Measurements from ENCODE around the gene FADD.

The FADD gene

DNA sequence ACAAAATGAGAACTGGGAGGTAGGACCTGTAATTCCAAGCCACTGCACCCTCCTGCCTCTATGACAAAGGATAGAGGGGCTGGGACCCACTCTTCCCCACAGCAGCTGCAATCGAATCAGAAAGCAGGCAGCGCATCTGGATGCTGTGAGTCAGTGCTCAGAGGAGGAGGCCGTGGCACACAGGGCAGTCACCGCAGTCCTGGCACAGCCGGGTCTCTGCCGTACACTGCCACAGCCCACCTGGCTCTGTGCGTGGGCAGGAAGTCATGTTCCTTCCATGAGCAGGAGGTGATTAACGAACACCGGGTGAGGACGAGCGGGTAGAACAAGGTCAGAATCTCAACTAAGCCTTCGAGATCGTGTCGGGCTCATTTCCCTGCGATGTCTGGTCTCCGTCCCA, 37.2 kb downstream of the FADD start:
- DNase-seq: no peak

DNA sequence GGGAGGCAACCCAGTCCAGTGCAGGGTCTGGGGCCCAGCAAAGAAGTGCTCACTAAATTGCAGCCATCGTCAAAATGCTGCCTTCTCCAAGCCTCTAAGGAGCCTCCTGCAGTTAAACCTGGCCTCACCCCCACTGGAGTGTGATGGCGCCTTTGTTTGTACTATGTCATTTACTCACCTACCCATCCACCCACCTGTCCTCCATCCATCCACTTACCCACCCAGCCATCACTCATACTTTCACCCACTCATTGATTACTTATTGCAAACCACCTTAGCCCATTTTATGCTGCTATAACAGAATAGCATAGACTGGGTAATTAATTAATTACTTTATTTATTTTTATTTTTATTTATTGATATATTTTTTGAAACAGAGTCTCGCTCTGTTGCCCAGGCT, 38.6 kb downstream of the FADD start:
- DNase-seq: no peak

- no peak for DNase-seq
Observed at GRCh38 chr11:70242885-70243284, 39.8 kb downstream of the FADD start.

GRCh38 chr11:70243912-70244652, 41.0 kb downstream of the FADD start:
- DNase-seq: no peak

- DNase-seq: no peak
Observed at GRCh38 chr11:70244698-70245097, 41.6 kb downstream of the FADD start.

DNA sequence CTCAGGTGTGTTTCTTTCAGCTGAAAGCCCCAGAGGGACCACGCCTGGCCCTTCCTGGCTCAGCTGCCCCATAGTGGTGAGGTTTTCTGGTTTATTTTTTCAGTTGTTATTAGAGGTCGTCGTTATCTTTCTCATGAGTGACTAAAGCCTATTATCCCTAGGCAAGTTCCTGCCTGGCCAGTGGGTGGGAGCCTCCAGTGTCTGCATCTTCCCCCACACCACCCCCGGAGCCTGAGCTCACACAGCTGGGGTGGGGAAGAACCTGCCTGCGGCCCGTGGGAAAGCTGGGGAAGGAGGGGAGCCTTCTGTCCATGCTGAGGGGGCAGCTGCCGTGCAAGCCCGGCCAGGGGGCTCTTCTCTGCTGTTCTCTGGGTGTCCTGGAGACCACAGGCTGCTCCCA, 43.1 kb downstream of the FADD start:
- no peak for DNase-seq

GRCh38 chr11:70247042-70247709, 44.1 kb downstream of the FADD start:
- no peak for DNase-seq

DNA sequence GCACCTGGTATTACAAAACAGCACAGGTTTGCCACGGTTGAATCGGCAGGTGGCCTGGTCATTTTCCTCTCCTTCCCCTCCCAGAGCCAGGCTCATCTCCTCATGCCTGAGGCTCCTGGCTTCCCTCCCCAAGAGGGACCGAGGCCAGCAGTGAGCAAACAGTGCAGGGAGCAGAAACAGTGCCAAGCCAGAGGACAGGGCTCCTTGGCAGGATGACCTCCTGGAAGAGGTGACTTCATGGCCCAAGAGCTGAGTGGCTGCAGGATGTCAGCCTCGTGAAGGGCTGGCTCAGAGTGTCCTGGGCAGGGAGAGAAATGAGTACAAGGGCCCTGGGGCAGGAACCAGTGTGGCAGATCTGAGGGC, 44.6 kb downstream of the FADD start:
- DNase-seq: no peak

GRCh38 chr11:70250876-70251658, 48.0 kb downstream of the FADD start:
- no peak for DNase-seq

GRCh38 chr11:70251659-70252321, 48.7 kb downstream of the FADD start:
- peak; percentile 18 for DNase-seq

DNA sequence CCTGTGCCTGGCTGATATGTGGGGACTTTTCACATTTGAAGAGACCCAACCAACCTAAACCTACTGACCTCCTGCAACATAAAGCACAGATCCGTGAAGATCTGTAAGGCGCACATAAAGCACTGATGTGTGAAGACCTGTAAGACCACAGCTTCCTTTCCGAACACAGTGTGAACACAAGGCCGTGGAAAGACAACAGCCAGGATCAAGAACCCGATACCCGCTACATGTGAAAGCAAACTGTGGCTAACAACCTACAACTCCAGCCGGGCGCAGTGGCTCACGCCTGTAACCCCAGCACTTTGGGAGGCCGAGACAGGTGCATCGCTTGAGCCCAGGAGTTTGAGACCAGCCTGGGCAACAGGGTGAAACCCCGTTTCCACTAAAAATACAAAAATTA, 49.7 kb downstream of the FADD start:
- no peak for DNase-seq

DNA sequence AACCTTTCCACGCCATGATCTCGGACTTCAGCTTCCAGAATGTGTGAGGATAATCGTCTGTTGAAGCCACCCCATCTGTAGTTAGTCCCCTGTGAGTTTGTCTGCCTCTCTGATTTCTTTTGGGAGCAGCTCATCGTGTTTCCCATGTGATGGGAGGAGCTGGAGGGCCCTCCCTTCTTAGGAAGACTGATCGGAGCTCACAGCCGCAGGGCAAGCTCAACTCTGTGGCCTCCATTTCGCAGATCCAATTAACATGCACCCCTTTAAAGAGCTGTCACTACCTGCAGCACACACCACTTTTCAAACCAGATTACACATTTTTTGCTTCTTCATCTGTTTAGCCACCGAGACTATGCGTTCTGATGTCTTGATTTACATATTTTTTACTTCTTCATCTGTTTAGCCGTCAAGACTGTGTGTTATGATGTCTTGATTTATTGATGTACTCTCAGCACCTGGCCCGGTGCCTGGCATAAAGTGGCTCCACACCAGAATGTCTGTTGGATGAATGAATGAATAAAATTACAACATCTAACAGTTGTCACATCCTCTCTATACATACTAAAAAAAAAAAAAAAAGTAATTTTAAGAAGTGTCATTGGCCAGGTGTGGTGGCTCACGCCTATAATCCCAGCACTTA, 52.5 kb downstream of the FADD start:
- DNase-seq: peak; percentile 83

Measured in NCI-H82 (cell line).